Right cardiac atrium (tissue), 5 donors: ENCODE results near the gene RAD51D. TPM values are rescaled to one million over a fixed set of nuclear protein-coding genes. Genes with fewer than 3 reads are reported as not detected.

Experiments
- ATAC-seq, 2 donors: fragments of 200-7000 bp; cut with Tn5 transposase; one replicate each; pipeline versions ENCODE4 v1.8.0 to v1.9.1; 2020; ENCODE audit warnings: moderate library complexity in 2 of 2, mild to moderate bottlenecking in 1 of 2
- DNase-seq, 3 donors: peaks; one replicate each; pipeline ENCODE4 v3.0.0-alpha.2; 2020
- H3K27ac ChIP-seq: one replicate; pipeline ENCODE4 v1.5.1; 2013; ENCODE audit warnings: mild to moderate bottlenecking, low read length, control low read depth, moderate library complexity
- H3K27me3 ChIP-seq: one replicate; pipeline ENCODE4 v1.6.1; 2013; ENCODE audit not compliant: control insufficient read depth, insufficient read depth
- H3K4me1 ChIP-seq: one replicate; pipeline ENCODE4 v1.6.1; 2013; ENCODE audit warnings: low read length; ENCODE audit not compliant: control insufficient read depth, insufficient read depth
- H3K4me3 ChIP-seq: one replicate; pipeline ENCODE4 v1.5.1; 2013; ENCODE audit warnings: low read length, control low read depth
- H3K9me3 ChIP-seq: one replicate; pipeline ENCODE4 v1.6.1; 2013; ENCODE audit warnings: low read length; ENCODE audit not compliant: control insufficient read depth
- WGBS: extraction: QIAGEN DNeasy Blood & Tissue Kit; methylation state at CpG from one replicate; pipeline ENCODE4 v1.1.7; 2013; 5-methylcytosine and 5-hydroxymethylcytosine counted together
- intact Hi-C, 4 donors: fragments of 100-400 bp; cut with DNase I; formaldehyde crosslinking; loops; one replicate each; pipeline versions ENCODE4 v1.11.0 to v1.14.0; 2022 to 2023
- polyA plus RNA-seq: library from polyadenylated mRNA; stranded (reverse); fragments of 200-250 nt; gene quantifications from one replicate; pipeline ENCODE4 v1.2.3, GENCODE V29; 2013
- total RNA-seq, 4 donors: library from RNA; stranded (reverse); fragmentation: NEBNext Ultra II Directional; extraction: Animal tissue kit (Norgen Biotek cat#: 25700); gene quantifications; one replicate each; pipeline ENCODE4 v1.2.1, GENCODE V29; 2021
- donor health status: healthy with polysubstance abuse.
- donor health status: DM: no; HTN: yes; CAD: no.
- donor health status: DM: no; HTN: no; CAD: no.
- donor health status: DM: no; HTN: yes; CAD: no; lungs with severe emphysema.
- donor health status: DM: yes; HTN: yes; CAD: no.

The RAD51D gene
- total and polyA plus RNA-seq, 5 donors = 3.4 to 7.1 (median 5.9) TPM

DNA sequence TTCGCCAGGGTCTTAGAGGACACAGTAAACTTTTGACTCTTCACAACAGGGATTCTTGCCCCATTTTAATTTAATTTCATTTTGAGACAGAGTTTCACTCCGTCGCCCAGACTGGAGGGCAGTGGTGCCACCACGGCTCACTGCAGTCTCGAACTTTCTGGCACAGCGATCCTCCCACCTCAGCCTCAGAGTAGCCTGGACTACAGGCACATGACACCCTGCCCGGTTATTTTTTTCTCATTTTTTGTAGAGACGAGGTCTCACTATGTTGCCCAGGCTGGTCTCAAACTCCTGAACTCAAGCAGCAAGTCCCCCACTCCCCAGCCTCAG lies 22.8 kb upstream of the RAD51D start:
- H3K27ac ChIP-seq = no peak overlapping the region
- peak in 1 of 2 donors; percentile 3 for ATAC-seq
- intact Hi-C loops = no loop called here
- no peaks in the 10 kb centered on the region for H3K27me3 ChIP-seq
- H3K4me1 ChIP-seq = no peaks in the 10 kb centered on the region
- 65% methylated on average over 8 of the region's 8 CpGs for WGBS
- H3K9me3 ChIP-seq = no peaks in the 10 kb centered on the region
- no peak for DNase-seq
- H3K4me3 ChIP-seq = peak overlapping the region; percentile 71

DNA sequence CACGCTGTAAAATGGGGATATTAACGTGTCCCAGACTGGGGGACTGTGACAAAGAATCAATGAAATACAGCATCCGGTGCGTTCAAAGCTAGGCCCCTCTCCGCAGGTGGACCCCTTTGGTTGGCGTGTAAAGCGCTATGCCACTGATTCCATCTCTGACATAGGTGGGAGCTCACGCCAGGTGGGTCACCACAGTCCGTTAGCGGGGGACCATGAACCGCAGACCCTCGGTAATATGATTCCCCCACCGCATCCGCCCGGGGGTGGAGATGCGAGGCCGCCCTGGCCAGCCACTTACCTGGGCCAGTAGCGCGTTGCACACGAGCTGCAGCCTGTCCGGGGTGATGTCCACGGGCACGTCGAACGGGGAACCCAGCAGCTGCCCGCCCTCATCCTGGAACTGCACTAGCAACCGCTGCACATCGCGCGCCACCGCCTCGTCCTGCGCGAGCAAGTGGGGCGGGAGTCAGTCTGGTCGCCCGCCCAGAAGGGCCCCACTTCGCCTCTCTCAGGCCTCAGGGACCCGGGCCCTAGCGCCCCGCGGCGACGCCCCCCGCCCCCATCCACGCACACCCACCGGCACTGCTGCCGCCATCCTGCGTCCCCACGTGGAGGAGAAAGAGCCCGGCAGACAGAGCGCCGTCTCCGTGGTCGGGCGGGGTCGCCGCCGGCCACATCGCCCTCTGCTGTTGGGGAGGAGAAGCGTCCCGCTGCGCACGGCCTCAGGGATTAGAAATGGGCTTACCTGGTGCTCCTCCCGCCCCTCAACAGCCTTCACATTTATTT lies 22.2 kb upstream of the RAD51D start, which contains the start of gene NLE1:
Gene NLE1, minus strand, starts transcription at position 623 of the 786 bp plus-strand sequence. Its CDS starts 28 bp downstream, at position 595.
- intact Hi-C loops = no loop called here
- ATAC-seq = peak; percentile 94
- WGBS = under 1% methylated on average over 65 of the region's 65 CpGs

DNA sequence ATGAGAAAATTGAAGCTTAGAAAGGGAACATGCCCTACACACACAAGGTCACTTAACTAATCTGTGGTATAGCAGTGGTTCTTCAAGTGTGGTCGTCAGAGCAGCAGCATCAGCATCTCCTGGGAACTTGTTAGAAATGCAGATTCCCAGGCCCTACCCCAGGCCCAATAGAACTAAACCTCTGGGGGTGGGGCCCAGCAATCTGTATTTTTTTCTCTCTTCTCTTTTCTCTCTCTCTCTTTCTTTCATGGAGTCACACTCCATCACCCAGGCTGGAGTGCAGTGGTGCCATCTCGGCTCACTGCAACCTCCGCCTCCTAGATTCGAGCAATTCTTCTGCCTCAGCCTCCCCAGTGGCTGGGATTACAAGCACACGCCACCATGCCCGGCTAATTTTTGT lies 18.6 kb upstream of the RAD51D start:
- WGBS = 98% methylated on average over 6 of the region's 6 CpGs
- Histone ChIP-seq H3K9me3 (no peaks in the 10 kb centered on the region), H3K4me3 (no peak overlapping the region), H3K27me3 (no peaks in the 10 kb centered on the region), H3K4me1 (no peaks in the 10 kb centered on the region), H3K27ac (no peak overlapping the region)
- ATAC-seq = no peak
- no peak for DNase-seq
- intact Hi-C loops = no loop called here

More for the DNA sequence above, 22.2 kb upstream of the RAD51D start, which contains the start of gene NLE1:
- H3K27ac ChIP-seq = no peak within 1 kb of the TSS
- DNase-seq = peak; percentile 82 to 94 (median 92)
- no peaks in the 10 kb centered on the region for H3K4me1 ChIP-seq
- peak within 1 kb of the TSS; percentile 71 for H3K4me3 ChIP-seq
- H3K9me3 ChIP-seq = no peaks in the 10 kb centered on the region
- no peaks in the 10 kb centered on the region for H3K27me3 ChIP-seq

DNA sequence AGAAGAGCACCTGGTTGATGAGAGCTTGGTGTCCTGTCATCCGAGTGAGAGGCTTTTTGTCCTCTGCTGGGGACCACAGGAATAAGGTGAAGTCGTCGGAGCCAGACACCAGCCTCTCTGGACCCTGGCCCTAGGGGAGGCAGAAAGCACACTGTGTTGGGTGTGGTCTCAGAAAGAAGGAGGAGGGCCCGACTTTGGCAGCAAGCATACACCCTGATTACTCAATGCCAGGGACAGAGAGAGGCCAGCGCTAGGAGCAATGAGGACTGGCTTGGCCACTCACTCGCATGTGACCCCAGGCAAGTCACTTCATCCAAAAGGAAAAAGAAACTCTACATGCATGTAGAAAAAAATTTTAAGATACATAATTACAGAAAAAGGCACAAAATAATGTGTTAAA lies 15.7 kb upstream of the RAD51D start:
- DNase-seq (peak in 1 of 3 donors; percentile 51), ATAC-seq (peak in 1 of 2 donors; percentile 27)
- intact Hi-C loops = no loop called here
- Histone ChIP-seq H3K9me3 (no peaks in the 10 kb centered on the region), H3K4me1 (no peaks in the 10 kb centered on the region), H3K27me3 (no peaks in the 10 kb centered on the region), H3K4me3 (no peak overlapping the region), H3K27ac (no peak overlapping the region)
- 82% methylated on average over 6 of the region's 6 CpGs for WGBS

DNA sequence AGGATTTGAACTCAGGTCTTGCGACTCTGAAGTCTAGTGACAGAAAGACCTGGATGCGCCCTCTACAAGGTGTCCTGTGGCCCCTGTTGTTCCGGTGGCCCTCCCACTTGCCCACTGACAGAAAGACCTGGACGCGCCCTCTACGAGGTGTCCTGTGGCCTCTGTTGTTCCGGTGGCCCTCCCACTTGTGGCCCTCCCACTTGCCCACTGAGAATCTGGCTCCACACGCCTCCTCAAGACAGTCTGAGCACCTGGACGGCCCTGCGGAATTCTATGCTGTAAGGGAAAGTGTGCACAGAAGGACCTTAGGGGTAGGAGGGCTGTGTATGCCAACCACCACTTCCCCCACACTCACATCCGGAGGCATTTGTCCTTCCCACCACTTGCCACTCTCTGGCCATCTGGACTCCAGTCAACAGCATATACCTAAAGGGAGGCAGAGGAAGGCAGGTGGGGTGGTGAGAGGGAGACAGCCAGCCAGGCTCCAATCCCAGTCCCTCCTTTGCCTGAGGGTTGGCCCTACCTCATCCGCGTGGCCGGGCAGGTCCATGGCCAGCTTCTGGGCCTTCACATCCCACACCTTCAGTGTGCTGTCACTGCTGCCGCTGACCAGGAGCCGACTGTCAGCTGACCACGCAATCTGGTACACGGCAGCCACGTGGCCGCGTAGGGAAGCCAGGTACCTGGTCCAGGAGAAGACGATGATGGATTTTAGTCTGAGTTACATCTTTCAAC lies 13.3 kb upstream of the RAD51D start:
- ATAC-seq = no peak
- intact Hi-C loops = no loop called here
- DNase-seq = no peak

DNA sequence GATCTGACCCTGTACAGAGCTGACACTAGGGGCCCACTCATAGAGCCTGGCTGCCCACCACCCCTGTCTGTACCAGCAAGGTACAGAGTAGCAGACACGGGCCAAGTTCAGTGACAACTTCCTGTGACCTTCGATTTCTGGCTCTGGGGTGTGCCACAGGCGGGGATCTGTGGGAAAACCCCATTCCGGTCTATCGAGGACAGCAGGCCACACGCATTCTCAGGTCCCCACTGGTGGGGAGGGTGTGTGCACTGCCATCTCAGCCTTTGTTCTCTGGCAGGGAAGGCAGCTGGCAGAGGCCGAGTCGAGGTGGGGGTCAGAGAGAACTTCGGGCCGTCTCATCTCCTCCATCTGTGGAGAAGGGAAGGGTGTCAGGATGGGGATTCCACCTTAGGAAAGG lies 12.4 kb upstream of the RAD51D start:
- intact Hi-C loops = no loop called here
- no peak for ATAC-seq
- WGBS = 86% methylated on average over 10 of the region's 10 CpGs
- H3K27ac ChIP-seq = no peak overlapping the region
- H3K4me3 ChIP-seq = no peak overlapping the region
- no peaks in the 10 kb centered on the region for H3K27me3 ChIP-seq
- peaks cover 3% of the 10 kb centered on the region for H3K4me1 ChIP-seq
- no peaks in the 10 kb centered on the region for H3K9me3 ChIP-seq
- no peak for DNase-seq

More for the DNA sequence above, 13.3 kb upstream of the RAD51D start:
- H3K27me3 ChIP-seq = no peaks in the 10 kb centered on the region
- 92% methylated on average over 22 of the region's 22 CpGs for WGBS
- no peaks in the 10 kb centered on the region for H3K4me1 ChIP-seq
- no peak overlapping the region for H3K27ac ChIP-seq
- H3K9me3 ChIP-seq = no peaks in the 10 kb centered on the region
- no peak overlapping the region for H3K4me3 ChIP-seq

DNA sequence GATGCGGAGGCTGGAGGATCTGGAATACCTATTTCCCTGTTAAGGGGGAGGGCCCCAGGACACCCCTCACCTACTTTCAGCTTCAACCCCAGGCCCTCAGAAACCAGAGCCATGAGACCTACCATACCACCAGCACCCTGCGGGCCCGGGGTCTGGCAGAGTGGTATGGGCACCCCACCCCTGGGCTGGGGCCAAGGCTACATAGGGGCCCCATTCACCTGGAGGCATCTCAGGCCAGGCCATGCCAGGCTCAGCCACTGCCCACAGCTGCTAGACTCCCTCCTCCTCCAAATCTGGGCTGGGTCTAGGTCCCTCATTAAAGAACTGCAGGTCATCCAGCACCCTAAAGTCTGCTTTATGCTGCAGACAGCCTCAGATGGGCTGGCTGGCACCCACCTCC lies 10.7 kb upstream of the RAD51D start:
- WGBS = 98% methylated on average over 3 of the region's 3 CpGs
- no peak for DNase-seq
- H3K27ac ChIP-seq = no peak overlapping the region
- no peaks in the 10 kb centered on the region for H3K9me3 ChIP-seq
- no peak overlapping the region for H3K4me3 ChIP-seq
- ATAC-seq = no peak
- H3K27me3 ChIP-seq = no peaks in the 10 kb centered on the region
- intact Hi-C loops = no loop called here
- peaks cover 3% of the 10 kb centered on the region for H3K4me1 ChIP-seq

DNA sequence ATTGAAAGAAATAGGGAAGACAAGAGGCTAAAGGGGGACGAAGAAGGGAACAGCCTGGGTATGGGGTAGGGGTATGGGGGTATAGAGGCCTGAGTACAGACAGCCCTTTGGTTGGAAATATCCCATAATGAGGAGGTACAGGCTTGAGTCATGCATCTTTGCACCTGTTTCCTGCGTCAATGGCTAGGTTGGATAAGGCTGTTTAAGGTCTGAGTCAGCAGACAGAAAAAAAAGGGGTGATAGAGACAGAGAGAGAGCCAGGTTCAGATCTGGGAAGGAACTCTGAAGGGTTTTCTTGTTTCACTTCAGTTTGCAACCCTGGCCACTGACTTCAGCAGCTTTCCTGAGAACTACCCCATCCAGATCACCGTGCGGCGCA lies 10.3 kb upstream of the RAD51D start:
- intact Hi-C loops = loop anchor here in 1 of 4 donors (10.0 kb wide), 1 partner anchor 705 kb away; no protein-coding TSS in a partner anchor
- H3K27me3 ChIP-seq = no peaks in the 10 kb centered on the region
- DNase-seq = no peak
- 93% methylated on average over 5 of the region's 5 CpGs for WGBS
- no peak for ATAC-seq
- no peak overlapping the region for H3K27ac ChIP-seq
- no peaks in the 10 kb centered on the region for H3K9me3 ChIP-seq
- no peak overlapping the region for H3K4me3 ChIP-seq
- peaks cover 3% of the 10 kb centered on the region for H3K4me1 ChIP-seq

DNA sequence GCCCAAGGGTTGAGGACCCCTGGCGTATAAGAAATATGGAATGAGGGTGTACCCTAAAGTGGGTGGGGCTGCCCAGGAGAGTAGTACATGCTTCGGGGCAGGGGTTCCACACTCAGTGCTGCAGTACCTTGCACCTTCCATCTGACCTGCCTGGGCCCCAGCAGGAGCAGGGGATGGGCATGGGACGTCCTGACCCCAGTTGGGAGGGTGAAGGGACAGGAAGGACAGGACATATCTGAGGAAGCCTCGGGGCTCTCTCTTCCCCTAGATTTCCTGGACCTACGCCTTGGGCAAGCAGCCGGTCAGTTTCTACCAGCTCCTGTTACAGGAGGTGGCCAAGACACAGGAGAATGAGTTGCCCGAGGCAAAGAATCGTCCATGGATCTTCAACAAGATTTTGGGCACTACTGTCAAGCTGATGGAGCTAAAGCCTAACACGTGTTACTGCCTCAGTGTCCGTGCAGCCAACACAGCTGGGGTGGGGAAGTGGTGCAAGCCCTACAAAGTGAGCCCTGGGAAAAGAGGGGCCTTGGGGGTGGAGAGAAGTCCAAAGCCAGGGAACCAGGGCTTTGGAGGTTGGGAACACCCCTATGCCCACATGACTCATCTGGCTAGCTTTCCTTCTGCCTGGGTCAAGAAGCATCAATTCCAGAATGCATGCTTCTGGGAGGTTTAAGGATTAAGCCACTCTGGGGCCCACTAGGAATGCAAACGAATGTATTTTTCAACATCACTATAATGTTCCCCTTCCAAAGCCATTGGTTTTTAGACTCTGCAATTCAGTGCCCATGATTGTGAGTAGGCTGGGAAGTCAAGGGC lies 9.7 kb upstream of the RAD51D start:
- peak overlapping the region; percentile 31 for H3K27ac ChIP-seq
- WGBS = 71% methylated on average over 11 of the region's 11 CpGs
- H3K9me3 ChIP-seq = no peaks in the 10 kb centered on the region
- peak; percentile 17 to 47 for ATAC-seq
- peaks cover 3% of the 10 kb centered on the region for H3K4me1 ChIP-seq
- H3K4me3 ChIP-seq = no peak overlapping the region
- peak in 2 of 3 donors; percentile 49 to 76 for DNase-seq
- intact Hi-C loops = loop anchor here in 1 of 4 donors (10.0 kb wide), 1 partner anchor 705 kb away; no protein-coding TSS in a partner anchor
- H3K27me3 ChIP-seq = no peaks in the 10 kb centered on the region

DNA sequence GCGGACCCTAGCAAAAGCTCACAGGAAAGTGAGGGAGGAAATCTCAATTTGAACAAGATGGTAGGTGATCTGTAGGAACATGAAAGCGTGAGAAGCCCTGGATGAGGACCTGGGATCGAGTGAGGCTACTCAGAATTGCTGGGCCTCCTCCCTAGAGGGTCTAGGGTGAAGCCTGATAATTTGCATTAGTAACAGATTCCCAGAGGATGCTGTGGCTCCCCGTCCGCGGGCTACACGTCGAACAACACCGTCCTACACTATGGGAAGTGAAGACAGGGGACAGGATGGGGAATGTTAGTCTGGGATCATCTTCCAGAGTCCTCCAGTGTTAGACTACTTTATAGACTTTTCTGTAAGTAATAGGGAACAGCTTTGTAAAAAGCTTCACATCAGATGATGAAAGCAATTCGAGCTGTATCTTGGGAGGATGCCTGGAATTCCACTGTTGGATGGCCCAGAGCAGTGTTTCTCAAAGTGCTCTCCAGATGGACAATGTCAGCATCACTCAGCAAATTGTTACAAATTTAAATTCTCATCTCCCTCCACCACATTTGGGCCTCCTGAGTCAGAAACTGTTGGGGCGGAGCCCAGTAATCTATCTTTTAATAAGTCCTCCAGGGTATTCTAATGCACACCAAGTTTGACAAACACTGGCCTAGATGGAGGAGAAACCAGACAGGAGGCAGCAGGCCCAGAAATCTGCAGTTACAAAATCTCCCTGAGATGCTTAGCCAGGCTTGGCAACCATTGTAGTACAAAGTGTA lies 8.3 kb upstream of the RAD51D start:
- Histone ChIP-seq H3K4me1 (peaks cover 3% of the 10 kb centered on the region), H3K9me3 (no peaks in the 10 kb centered on the region), H3K27me3 (no peaks in the 10 kb centered on the region), H3K27ac (no peak overlapping the region), H3K4me3 (no peak overlapping the region)
- ATAC-seq = peak; percentile 81 to 93
- 46% methylated on average over 11 of the region's 11 CpGs for WGBS
- intact Hi-C loops = loop anchor here in 1 of 4 donors (10.0 kb wide), 1 partner anchor 703 kb away; no protein-coding TSS in a partner anchor
- DNase-seq = peak; percentile 78 to 87 (median 79)
